Muscle of arm (tissue), 12 donors: ENCODE measurements around the gene TRAPPC3L. TPM values are rescaled to one million over a fixed set of nuclear protein-coding genes. Genes with fewer than 3 reads are reported as not detected.

Experiments used
- DNase-seq: peaks from one replicate; pipeline ENCODE4 v3.0.0-alpha.2; 2013
- polyA plus RNA-seq, 12 donors: library from polyadenylated mRNA; unstranded; fragments of 120-200 nt; gene quantifications; one replicate each; pipeline ENCODE4 v1.2.1, GENCODE V29; 2013; ENCODE audit not compliant: insufficient read length in 12 of 12

Gene TRAPPC3L
- polyA plus RNA-seq, 12 donors, result 0.11 to 0.28 (median 0.17) TPM; not detected in 7

GRCh38 chr6:116465246-116465645, 80.2 kb downstream of the TRAPPC3L start:
- DNase-seq, result no peak

DNA sequence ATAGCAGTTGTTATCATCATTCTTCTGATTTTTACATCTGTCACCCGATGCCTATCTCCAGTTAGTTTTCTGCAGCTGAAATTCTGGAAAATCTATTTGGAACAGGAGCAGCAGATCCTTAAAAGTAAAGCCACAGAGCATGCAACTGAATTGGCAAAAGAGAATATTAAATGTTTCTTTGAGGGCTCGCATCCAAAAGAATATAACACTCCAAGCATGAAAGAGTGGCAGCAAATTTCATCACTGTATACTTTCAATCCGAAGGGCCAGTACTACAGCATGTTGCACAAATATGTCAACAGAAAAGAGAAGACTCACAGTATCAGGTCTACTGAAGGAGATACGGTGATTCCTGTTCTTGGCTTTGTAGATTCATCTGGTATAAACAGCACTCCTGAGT, 82.2 kb downstream of the TRAPPC3L start:
- no peak for DNase-seq

DNA sequence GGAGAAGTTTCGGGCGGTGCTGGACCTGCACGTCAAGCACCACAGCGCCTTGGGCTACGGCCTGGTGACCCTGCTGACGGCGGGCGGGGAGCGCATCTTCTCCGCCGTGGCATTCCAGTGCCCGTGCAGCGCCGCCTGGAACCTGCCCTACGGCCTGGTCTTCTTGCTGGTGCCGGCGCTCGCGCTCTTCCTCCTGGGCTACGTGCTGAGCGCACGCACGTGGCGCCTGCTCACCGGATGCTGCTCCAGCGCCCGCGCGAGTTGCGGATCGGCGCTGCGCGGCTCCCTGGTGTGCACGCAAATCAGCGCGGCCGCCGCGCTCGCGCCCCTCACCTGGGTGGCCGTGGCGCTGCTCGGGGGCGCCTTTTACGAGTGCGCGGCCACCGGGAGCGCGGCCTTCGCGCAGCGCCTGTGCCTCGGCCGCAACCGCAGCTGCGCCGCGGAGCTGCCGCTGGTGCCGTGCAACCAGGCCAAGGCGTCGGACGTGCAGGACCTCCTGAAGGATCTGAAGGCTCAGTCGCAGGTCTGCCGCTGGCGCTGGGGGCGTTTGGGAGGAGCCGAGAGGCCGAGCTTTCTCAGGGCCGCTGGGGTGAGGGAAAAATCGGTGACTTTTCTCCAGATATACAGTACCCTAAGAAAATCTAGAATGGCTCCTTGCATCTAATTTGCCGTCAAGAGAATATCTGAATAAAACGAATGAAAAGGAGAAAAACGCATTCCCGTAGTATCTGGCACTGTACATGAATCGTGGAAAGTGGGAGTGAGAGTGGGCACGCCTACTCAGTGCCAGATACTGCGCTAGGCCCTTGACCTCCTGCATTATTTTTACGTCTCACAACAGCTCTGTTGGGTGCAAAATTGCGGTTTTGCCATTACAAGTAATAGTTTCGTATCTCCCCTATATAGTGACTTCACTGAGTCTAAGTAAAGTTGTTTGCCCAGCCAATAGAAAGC, 83.3 kb downstream of the TRAPPC3L start:
- DNase-seq, result peak; percentile 61

DNA sequence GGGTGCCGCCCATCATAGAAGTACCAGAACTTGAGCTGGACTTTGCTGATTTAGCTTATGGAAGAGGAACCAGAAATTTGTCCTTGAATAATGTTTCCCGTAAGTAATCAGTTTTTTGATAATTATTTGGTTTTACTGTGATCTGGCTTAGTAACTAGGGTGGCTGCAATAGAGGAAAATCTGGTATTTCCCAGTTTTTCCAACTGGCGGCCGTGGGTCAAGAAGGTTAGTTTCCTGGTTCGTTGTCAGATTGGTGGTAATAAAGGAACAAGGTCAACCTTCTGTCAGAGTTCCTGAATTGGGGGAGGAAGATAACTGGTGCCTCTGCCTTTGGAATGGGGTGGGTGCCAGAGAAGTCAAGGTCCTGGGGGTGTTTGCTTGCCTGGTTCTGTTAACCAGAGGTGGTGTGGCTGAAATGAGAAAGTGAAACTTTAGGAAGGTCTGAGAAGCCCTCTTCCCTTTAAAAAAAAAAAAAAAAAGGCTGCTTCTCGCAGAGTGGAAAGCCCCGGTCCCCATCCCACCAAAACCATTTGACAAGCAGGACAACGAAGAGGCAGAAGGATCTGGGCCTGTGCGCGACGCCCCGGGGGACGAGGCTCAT, 84.1 kb downstream of the TRAPPC3L start, which contains the start of gene CALHM6:
Gene CALHM6, plus strand, starts transcription at position 45 of the 601 bp plus-strand sequence. Its CDS starts 555 bp downstream, at position 600.
- no peak for DNase-seq

DNA sequence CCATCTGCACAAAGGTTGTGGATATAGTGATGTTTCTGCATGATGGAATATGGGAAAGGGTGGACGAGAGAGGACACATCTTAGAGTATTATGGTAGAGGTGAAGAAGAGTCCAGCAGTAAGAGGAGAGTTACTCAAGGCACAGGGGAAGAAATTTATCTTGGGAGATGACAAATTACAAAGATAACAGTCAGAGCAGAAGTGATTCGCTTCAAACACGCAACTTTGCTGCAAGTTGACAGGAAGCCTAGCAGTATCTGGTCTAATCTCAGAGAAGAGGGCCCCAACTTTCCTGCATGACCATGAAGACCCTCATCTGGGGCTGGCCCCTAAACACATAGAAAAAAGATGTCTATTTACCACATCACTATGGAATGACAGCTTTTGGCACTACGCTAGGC, 85.6 kb downstream of the TRAPPC3L start:
- DNase-seq, result no peak

- DNase-seq, result no peak
Observed at GRCh38 chr6:116458264-116458663, 87.2 kb downstream of the TRAPPC3L start.

DNA sequence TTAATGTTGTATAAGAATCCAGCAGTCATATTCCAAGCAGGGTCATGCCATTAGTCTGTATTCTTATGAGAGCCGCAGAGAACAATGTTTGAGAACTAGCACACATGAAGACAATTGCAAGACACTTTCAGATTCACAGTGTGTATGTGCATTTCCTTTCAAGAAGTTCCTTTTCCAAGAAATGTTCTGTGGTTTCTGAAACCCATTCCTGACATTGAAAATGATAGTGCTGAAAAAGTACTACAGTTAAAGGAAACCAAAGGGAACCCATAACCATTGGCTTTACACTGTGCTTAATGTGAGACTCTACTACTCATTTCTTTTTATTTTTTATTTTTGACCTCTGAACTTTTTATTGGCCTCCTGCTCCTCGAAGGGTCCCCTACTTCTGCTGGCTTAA, 88.6 kb downstream of the TRAPPC3L start:
- no peak for DNase-seq

DNA sequence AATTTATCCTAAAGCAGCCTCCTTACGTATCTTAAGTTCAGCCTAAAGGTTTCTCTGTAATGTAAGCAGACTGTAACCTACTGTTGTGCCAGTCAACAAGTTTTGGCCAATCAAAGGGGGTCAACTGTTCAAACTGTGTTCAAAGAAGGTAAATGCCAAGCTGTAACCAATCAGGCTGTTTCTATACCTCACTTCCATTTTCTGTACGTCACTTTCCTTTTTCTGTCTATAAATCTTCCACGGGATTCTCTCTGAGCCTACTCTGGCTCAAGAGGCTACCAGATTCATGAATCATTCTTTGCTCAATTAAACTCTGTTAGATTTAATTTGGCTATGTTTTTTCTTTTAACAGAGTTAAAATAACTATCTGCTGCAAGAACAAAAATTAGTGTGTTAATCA, 89.4 kb downstream of the TRAPPC3L start:
- no peak for DNase-seq

DNA sequence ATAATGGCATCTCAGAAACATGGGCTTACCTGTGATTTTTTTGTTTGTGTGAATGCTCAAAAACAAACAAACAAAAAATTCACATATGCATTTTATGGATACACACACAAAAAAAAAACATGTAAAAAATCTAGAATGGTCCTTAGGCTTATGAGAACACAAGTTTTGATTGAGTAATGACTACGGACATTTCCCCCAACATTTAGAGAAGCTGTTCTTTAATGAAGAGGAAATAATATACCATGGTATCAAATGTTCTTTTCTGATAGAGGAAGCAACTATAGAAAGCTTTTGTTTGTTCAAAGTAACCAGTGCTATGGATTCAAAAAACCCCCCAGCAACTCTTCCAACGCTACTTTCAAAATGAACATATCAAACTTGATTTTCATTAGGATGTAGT, 93.0 kb downstream of the TRAPPC3L start:
- no peak for DNase-seq

DNA sequence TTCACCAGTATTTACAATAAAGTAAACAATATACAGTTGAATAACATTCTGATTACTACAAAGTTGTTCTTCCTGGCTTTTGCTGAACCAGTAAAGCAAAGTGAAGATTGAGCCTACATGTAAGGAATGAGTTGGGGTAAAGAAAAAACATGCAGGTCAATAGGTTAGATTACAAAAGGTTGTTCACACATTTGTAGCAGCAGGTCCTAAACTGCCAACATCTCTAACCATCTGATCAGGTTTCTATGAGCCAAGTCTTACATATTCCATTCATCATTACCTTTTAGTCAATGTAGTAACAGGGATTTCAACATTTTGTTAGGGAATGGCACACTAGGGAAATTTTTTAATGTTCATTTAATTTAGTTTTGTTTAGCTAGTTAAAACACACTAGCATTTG, 93.6 kb downstream of the TRAPPC3L start:
- no peak for DNase-seq

GRCh38 chr6:116450769-116451740, 94.4 kb downstream of the TRAPPC3L start:
- DNase-seq, result no peak

DNA sequence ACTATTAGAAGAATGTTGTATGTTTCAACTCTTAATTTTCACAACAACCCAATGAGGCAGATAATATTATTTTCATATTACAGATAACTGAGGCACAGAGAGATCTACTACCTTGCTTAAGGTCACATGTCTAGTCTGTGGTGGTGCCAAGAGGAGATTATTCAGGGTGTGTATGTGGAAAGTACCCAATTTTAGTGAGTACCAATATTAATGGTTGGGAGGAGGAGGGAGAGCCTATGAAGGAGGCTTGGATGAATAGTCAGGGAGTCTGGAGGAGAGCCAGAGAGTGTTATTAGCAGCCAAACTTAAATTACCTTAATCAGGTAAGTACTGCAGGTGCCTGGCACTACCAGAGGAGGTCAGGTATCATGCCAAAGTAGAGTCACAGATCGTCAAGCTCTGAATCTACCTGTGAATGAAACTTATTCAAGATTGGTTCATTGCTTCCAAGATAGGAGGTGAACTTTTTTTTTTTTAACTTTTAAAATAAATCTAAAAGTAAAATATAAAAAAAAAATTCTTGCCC, 95.2 kb downstream of the TRAPPC3L start:
- no peak for DNase-seq

DNA sequence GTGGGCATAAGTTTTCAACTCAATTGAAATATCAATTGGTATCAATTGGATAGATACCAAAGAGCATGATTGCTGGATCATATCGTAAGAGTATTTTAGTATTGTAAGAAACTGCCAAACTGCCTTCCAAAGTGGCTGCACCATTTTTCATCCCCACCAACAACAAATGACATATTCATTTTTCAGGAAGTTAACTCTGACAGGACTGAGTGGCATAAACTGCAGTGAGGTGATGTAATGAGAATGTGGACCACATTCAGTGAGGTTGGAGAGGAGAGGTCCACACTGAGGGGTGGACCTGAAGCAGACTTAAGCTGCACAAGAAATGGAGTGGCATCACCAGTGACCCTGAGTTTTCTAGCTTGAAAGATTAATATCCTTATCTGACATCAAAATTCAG, 95.9 kb downstream of the TRAPPC3L start:
- no peak for DNase-seq

DNA sequence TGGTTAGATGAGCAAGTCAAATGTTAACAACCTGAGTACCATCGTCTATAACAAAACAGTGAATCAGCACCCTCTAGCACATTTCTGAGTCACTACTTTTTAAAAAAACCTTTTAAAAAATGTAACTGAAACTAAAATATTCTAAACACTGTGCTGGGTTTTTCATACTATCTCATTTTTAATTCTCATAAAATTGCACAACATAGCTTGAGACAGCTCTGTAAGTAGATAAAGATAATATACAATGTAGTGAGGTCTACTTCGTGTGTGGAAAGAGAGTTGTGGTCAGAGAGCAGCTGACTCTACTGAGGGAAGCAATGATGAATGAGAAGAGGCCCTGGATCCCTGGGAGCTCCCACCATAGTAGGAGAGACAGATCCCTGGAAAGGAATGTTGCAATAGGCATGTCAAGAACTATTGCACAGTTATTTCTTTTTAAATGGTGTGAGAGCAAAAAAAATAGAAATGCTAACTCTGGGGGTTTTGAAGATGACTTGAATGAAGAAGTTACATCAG, 97.9 kb downstream of the TRAPPC3L start:
- DNase-seq, result no peak

DNA sequence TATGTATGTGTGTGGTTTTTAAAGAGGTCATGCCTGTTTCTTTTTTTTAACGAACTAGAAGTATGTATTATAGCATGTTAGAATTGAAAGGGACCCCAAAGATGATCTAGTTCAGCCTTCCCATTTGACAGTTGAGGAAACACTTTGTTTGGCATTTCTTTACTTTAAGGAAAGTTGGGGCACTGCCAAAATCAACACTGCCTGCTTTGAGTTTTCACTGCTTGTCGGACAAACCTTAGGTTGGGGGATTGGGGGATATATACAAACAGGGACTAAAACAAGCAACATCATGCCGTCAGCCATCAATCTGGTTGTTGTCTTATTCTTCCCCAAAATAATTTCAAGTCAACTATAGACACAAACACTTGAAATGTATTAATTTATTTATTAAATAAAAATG, 98.4 kb downstream of the TRAPPC3L start:
- no peak for DNase-seq

GRCh38 chr6:116446399-116446798, 99.1 kb downstream of the TRAPPC3L start:
- DNase-seq, result no peak

DNA sequence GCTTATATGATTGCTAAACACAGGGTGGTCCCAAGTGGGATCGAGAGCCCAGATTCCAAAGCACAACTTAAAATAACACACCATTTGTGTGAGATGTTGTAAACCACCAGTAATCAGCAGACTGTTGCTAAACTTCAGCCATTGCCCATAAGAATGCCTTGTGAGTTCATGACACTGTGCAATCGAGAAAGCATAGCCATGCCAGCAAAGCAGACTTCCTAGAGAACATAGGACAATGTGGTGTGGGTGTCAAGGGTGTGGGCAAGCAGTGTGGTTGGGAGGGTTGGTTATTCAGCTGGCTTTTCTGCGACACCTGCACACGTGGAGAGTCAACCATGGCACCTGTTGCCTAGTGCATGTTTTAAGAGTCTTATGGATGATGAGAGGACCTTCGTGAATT, 100.4 kb downstream of the TRAPPC3L start:
- no peak for DNase-seq
